ENCODE data around the gene SLC37A1.

SLC37A1 gene

DNA sequence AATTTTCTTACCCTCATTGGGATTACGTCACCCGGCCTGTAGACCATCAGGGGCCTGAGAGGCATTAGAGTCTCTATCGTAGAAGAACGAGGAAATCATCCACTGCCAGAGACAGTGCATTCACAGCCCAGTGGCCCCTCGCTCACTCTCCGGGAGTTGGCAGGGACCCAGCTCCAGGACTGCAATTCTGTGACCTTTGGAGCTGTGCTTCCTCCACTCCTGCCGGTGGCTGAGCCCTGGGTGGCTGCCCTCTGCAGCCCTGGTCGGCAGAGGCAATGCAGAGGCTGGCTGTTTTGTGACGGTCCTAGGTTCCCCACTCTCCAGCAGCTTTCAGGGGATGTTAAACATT, 12.7 kb downstream of the SLC37A1 start:
- no peak for DNase-seq (ENCODE audit: low read depth in 3 of 3)

DNA sequence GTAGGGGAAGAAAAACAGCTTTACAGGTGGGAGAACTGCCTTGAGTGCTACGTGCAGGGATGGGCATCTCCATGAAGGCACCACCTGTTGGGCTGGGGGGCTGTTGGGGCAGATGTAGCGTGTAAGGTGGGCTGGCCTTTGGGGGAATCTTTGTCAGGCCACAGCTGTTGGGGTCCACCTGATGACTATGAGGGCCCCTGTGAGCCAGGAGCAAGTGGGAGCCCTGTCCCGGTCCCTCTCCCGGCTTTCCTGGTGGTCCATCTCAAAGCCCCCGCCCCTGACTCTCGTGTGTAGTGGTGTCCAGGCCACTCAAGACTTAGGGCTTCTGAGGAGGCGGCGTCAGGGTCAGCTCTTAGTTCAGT, 13.5 kb downstream of the SLC37A1 start:
- no peak for DNase-seq (ENCODE audit: low read depth in 3 of 3)

DNA sequence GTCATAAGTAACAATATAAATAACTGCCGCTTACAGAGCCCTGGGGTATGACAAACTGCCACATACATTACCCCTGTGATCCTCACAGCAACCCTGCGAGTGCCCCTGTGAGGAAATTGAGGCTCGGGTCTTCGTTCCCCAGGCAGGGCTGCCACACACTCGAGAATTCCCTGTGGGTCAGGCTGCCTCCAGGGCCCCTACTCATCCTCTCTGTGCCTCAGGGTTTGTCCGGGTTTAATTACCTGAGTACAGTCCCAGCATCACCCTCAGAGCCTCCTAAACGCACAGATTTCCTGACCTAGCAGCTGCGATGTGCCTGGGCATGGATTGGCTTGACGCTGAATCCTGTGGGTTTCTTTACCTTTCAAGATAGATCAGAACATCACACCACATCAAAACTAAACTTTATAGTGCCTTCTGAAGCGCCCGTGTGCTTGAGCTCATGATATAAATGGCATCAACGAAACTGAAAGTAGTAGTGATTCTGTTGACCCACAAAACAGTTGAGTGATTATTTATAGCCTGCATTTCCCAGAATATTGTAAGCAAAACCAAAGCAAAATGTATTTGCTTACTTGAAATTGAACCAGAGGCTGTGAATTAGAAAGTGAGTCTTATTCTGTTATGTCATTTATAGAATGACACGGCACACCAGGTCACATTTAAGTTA, 14.0 kb downstream of the SLC37A1 start:
- DNase-seq (ENCODE audit: low read depth in 3 of 3): peak in 2 of 3 experiments; percentile 40 to 42

DNA sequence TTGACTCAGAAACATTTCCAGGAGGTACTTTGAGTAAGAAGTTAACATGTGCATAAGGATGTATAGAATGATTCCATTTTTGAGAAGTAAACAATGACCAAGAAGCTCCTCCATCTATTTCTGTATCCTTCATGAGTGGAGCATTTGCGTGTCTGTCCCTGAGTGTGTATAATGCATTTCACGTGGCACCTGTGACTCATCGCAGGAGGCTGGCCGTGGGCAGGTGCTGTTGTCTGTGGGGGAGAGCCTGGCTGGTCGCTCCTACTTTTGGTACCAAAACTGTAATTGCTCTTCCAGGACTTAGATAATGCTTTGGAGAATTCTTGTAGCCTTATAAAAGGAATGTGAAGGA, 16.5 kb downstream of the SLC37A1 start:
- no peak for DNase-seq (ENCODE audit: low read depth in 3 of 3)

DNA sequence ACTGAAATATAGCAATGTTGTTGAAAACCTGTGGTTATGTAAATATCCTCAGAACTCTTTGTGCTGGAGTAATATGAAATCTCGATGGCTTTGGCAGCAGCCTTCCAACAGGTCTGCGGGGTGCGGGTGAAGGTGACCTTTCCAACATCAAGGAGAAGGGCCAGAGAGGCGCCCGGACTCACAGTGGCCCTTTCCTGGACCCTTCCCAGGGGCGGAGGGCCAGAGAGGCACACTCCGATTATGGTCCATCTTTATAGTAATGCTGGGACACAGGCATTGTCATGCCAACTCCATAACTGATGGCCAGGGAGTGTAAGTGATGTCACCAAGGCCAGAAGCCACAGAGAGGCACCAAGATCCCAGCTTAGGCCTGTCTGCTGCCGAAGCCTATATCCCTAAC, 18.1 kb downstream of the SLC37A1 start:
- no peak for DNase-seq (ENCODE audit: low read depth in 3 of 3)

DNA sequence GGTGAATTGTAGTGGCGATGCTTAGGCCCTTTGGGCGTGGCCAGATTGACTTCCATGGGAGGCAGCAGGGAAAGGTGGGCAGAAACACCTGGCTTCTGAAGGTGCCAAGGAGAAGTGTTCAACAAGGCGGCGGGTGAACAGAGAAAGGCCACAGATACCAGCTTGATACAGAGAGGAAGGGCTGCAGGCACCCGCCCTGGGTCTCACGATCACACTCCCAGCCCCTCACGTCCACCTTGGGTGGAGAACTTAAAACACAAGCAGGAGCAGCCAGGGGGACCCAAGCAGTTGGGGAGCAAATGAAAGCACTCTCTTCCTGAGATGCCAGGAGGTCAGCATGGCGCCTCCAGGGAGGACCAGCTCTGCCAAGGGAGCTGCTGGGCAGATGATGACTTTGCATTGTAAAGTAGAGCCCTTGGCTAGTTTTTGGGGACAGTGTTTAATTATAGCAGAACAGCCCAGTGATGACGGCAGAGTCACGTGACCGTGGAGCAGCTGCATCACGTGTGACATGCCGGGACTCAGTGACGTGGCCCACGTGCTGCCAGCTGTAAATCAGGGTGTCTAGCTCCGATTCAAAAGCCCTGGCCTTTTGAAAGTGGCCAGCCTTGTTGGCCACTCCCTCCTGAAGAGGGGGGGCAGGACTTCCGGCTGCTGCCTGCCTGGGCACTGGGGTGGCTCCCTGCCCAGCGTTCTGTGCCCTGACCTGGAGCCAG, 19.0 kb downstream of the SLC37A1 start:
- DNase-seq (ENCODE audit: low read depth in 3 of 3): no peak

DNA sequence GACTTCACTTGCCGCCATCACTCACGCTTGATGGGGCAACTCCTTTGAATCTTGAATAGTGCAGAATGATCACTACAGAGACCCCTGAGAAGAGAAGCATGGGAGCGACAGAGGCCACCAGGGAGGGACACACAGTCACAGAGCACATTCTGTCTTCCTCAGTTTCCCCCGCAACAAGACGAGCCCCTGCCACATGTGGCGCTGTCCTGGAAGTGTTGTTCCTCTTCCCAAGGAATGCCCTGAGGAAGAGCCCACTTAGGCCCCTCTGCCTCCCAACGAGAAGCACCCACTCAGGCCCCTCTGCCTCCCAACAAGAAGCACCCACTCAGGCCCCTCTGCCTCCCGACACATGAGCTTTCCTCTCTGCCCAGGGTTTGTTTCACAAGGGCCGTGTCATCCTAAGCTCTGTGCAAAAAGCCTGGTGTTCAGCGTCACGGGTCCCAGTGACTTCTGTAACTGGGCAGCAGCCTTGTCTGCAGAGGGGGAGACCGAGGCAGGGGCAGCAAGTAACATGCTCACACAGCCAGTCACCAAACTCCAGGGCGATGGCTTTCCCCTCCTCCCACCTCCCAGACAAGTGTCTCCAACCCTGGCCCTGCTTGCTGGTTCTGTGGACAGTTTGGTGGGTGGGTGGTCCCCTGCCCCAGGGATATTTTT, 19.8 kb downstream of the SLC37A1 start:
- no peak for DNase-seq (ENCODE audit: low read depth in 3 of 3)

DNA sequence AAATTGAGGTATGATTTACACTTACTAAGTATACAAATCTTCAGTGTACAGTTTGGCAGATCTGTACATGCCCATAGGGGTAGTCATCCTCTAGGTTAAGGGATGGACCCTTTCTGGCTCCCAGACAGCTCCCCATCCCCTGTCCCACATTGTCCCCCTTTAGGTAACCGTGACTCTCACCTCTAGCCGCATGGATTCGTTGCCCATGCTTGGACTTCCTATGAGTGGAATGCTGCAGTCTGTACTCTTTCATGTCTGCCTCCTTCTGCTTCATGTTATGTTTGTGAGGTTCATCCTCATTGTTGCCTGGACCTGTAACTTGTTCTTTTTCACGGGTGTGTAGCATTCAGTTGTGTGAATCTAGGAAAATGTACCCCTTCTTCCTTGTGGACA, 20.3 kb downstream of the SLC37A1 start:
- no peak for DNase-seq (ENCODE audit: low read depth in 3 of 3)

DNA sequence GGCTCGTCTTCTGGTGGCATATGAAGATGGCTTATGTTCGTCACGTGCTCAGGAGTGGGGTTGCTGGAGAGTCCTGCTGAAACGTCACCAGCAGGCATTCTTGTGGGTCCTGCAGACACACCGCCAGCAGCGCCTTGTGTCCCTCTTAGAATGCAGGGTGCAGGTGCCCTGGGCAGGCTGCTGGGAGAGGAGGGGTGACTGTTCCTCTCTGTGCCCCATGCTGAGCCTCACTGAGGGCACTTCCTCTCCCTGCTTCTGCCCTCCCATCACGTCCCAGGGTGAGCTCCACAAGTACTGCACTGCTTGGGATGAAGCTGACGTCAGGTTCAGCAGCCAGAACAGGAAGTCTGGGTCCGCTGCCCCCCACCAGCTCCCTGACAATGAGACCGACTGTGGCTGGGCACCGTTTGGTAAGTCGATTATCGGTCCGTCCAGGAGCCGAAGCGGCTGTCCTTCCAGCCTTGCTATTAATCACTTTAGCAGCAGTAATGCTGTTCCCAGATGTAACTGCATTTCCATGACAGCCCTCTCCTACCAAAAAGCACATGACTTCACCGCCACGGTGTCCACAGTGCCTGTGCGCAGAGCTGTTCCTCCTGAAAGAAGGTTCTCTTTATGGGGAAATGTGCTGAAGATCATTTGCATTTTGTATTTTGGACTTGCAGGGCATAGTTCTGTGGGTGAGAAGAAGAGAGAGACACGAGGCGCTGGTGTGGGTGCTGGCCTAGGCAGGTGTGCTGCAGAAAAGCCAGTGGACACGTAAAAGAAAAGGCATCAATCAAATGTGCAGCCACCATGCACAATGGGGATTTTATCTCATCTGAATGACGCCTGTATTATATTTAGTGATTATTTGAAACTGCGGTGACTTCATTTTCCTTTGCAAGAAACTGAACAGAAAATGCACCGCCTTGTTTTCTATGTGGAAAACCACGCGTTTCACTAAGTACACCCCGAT, 21.0 kb downstream of the SLC37A1 start:
- no peak for DNase-seq (ENCODE audit: low read depth in 3 of 3)

DNA sequence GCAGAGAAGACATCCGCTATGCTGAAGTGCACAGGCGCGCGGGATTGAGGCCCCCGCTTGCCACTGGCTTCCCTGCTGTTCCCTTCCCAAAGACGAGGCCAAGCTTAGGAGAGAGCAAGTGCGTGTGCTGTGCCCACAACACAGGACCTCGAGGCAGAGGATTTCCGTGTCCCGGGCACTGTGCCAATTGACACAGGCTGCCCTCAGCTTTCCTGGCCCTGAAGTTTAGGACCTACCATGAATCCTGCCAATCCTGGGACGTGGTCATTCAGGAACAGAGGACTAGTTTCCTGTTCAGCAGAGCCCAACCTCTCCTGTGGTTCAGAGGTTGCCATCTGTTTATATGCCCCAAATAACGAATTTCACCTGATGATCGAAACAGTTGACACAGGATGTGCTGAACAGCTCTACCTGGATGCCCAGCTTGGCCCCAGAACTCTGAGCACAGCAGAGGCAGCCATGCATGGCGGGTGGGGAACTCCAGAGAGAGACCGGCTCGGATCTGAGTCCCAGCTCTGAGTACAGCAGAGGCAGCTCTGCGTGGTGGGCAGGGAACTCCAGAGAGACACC, 22.0 kb downstream of the SLC37A1 start:
- no peak for DNase-seq (ENCODE audit: low read depth in 3 of 3)

DNA sequence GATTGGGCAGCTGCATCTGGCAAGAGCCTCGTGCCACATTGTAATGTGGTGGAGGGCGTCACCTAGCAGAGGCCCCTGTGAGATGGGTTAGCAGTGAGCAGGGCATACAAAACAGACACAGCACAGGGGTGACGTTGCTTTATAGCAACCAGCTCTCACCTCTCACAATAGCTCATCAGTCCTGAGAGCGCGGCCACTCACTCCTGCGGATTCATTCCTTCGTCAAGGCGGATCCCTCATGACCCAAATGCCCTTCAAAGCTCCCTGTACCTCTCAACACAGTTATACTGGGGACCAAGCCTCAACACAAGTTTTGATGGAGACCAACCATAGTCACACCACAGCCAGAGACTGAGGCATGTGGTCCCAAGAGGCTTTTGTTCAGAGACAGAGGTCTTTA, 22.9 kb downstream of the SLC37A1 start:
- DNase-seq (ENCODE audit: low read depth in 3 of 3): no peak

DNA sequence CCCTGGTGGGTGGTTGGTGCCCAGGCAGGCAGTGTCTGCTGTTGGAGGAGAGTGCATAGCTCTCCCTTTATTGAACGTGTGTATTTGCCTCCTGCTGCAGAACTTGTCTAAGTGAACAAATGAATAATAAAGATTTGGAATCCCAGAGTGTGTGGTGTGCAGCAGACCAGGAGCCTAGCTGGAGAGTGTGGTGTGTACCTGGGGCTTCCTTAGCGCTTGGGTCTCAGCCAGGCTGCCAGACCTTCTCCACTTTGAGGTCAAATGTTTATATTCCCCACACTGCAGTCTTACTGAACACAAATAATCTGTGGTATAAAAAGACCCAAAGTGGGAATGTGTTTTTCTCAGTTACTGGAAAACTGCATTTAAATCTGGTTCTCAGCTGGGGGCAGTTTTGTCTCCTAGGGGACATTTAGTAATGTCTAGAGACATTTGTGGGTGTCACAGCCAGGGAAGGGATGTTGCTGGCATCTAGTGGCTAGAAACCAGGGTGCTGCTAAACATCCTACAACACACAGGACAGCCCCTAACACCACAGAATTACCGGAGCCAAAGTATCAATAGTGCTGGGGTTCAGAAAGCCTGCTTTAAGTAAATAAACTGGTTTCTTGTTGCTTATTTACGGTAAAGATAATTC, 23.6 kb downstream of the SLC37A1 start:
- DNase-seq (ENCODE audit: low read depth in 3 of 3): no peak

DNA sequence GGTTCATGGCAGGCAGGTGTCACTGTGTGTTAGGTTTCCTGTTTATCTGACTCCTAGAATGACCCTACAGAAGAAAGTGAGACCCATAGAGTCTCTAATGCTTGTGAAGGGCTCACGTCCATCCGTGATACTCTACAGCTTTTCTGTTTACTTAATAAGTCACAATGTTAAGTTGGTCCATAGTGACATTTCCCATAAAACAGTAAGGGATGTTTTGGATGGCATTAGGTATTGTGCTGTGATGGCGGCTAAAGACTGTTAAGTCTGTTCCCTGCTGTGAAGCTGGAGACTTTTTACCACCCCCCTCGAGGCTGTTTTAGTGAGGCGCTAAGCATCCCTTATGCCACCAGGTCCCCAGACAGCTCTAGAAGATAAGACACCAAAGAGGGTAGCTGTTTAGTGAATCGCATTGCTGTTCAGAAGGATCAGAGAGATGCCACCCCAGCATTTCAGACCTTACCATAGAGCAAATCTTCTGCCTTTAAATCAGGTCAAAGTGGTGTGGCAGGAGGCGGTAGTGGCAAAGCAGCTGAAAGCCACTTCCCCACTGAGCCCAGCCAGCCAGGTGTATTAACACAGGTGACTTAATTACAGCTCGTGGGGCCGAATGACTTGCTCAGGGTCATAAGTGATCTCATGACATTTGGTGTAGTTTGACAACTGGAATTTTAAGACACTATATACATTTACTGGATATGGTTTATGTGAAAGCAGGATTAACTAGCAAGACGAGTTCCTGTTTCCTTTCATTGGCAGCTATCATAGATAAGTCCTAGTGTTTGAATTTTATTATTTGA, 25.0 kb downstream of the SLC37A1 start:
- no peak for DNase-seq (ENCODE audit: low read depth in 3 of 3)

DNA sequence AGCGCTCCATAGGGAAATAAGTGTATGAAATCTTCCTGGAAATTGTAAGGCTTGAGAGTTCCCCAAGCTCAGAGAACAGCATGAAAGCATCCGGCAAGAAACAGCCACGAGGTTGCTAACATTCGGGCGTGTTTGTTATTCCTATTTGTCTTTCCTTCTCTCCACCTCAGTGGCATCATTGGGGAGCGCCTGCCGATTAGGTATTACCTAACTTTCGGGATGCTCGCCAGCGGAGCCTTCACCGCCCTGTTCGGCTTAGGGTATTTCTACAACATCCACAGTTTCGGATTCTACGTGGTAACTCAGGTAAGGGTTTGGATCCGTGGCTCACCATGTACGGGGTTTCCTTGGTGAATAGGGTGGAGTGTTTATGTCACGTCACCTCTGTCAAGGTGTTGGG, 25.7 kb downstream of the SLC37A1 start:
- no peak for DNase-seq (ENCODE audit: low read depth in 3 of 3)

DNA sequence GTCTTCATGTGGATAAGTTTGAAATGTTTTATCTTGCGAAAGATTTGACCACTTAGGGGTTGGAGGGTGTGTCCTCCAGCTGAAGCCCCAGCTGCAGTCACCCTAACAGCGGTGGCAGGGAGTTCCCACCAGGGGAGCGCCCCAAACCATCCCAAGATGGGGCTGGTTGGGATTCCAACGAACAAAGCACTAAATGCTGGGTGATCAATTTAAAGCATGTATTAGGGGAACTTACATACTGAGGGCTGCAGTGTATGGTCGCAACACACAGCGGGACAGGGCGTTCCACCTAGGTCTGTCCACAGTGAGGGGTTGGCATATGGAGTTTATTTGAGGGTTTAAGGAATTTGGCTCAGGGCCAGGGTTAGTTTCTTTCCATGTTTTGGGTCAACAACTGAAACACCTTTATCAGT, 26.3 kb downstream of the SLC37A1 start:
- DNase-seq (ENCODE audit: low read depth in 3 of 3): no peak

DNA sequence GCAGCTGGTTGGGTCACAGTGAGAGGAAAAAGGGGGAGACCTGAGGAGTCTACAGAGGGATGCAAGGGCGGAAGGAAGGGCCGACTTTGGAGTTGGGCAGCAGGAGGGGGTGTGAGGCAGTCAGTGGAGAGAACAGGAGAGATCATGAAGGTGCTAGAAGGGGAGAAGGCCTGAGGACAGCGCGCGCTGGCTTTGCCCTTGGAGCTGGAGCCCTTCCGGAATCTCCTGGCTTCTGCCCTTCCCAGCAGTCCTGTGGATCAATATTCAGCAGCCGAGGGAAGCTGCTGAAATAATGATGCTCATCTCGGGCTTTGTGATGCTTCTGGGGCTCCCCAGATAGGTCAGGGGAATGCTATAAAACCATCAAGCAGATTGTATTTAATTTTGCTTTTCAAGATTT, 26.7 kb downstream of the SLC37A1 start:
- no peak for DNase-seq (ENCODE audit: low read depth in 3 of 3)

DNA sequence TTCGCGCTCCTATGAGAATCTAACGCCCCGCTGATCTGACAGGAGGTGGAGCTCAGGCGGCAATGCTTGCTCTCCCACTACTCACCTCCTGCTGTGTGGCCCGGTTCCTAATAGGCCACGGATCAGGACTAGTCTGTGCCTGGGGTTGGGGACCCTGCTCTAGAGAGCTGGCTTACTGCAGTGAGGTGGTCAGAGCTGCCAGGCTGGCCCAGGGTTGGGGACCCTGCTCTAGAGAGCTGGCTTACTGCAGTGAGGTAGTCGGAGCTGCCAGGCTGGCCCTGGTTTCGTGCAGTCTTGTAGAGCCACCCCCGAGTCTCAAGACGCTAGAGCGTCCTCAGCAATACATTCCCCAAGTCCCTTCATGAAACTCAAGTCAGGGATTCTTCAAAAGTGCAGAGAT, 27.5 kb downstream of the SLC37A1 start:
- no peak for DNase-seq (ENCODE audit: low read depth in 3 of 3)

DNA sequence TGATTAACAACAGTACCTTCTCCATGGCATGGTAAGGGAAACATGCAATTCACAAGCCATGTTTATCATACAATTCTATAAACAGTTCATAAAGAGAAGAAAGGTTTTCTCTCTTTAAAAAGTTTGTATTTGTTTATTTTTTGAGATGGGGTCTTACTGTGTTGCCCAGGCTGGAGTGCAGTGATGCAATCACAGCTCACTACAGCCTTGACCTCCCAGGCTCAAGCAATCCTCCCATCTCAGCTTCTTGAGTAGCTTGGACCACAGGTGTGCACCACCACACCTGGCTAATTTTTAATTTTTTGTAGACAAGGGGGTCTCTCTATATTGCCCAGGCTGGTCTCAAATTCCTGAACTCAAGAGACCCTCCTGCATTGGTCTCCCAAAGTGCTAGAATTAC, 28.0 kb downstream of the SLC37A1 start:
- no peak for DNase-seq (ENCODE audit: low read depth in 3 of 3)

DNA sequence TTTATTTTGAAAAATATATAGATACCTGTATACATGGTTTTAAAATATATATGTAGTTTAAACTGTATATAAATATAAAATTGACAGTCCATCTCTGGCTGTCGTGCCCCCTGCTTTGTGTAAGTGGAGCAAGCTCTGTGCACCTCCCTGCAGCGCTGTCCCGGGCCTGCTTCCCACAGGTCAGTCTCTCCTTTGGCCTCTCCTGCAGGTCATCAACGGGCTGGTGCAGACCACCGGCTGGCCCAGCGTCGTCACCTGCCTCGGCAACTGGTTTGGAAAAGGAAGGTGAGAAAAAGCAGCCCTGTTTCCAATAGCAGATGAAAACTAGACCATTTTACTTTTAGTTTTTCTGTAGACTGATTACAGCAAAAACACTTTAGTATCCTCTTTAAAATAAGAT, 28.5 kb downstream of the SLC37A1 start:
- no peak for DNase-seq (ENCODE audit: low read depth in 3 of 3)

DNA sequence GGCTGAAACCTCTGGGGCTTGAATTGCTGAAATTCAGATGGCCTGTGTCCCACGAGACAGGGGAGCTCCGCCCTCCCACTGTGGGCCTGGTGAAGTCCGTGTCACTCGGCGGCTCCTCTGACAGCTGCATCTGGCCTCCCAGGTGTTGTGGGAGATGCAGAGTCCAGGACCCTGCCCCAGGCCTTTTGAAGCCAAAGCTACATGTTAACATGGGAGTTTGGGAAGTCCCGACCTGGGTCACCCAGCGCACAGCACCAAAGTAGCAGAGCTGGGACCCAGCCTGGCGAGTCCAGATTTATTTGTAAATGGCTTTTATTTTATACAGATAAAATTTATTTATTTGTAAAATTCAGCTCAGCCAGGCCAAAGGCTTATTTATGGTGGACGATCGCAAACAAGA, 28.9 kb downstream of the SLC37A1 start:
- no peak for DNase-seq (ENCODE audit: low read depth in 3 of 3)
